ENCODE measurements around the gene CARS2. TPM values are rescaled to one million over a fixed set of nuclear protein-coding genes. Genes with fewer than 3 reads are reported as not detected.
"Not testable (repeated sequence)": the region's sequence is repeated elsewhere in the genome, so short reads cannot be mapped to it uniquely, and the experiment has no call there.

Gene CARS2
- total RNA-seq, 4 donors from 2014 or later, result 22.5 to 34.8 (median 28.0) TPM

GRCh38 chr13:110700186-110700585 is 5.7 kb downstream of the CARS2 start:
- peaks cover 47 to 53% of the 10 kb centered on the region in 2 donors for H3K4me1 ChIP-seq
- peak overlapping the region in 1 of 4 donors; percentile 89 for H3K27ac ChIP-seq
- ATAC-seq, result no peak
- peaks cover 0 to 41% of the 10 kb centered on the region in 2 donors for H3K36me3 ChIP-seq
- in situ Hi-C loops (cut with MboI; ENCODE audit: low sequenced_read_pairs in 4 of 4), result loop anchor here in 3 of 4 donors (10.0 to 25.0 kb wide), 3 partner anchors 75 to 215 kb away; partner anchors contain the start of gene ANKRD10 (in 3 of the 3)
- intact Hi-C loops (cut with DNase I; ENCODE audit: low total_unique reads), result no loop called here
- H3K4me3 ChIP-seq, result no peak overlapping the region
- no peaks in the 10 kb centered on the region for H3K27me3 ChIP-seq
- no peaks in the 10 kb centered on the region for H3K9me3 ChIP-seq
- no peak for TF ChIP-seq POLR2A (IDR thresholded peaks at IDR 0.05)
- no peak for TF ChIP-seq CTCF (IDR thresholded peaks at IDR 0.05 in 4 of 5, conservative IDR thresholded peaks at IDR 0.05 in 1 of 5)
- DNase-seq, result no peak

GRCh38 chr13:110699148-110700145 is 6.5 kb downstream of the CARS2 start:
- Histone ChIP-seq H3K4me3 (no peak overlapping the region), H3K36me3 (peaks cover 0 to 45% of the 10 kb centered on the region in 2 donors), H3K27ac (peak overlapping the region in 1 of 4 donors; percentile 89), H3K4me1 (peaks cover 41 to 45% of the 10 kb centered on the region in 2 donors), H3K27me3 (no peaks in the 10 kb centered on the region), H3K9me3 (no peaks in the 10 kb centered on the region)
- intact Hi-C loops (cut with DNase I; ENCODE audit: low total_unique reads), result no loop called here
- in situ Hi-C loops (cut with MboI; ENCODE audit: low sequenced_read_pairs in 4 of 4), result loop anchor here in 3 of 4 donors (10.0 to 25.0 kb wide), 4 partner anchors 75 to 215 kb away; partner anchors contain the start of gene ANKRD10 (in 3 of the 3)
- TF ChIP-seq POLR2A (IDR thresholded peaks at IDR 0.05) (no peak), CTCF (IDR thresholded peaks at IDR 0.05 in 4 of 5, conservative IDR thresholded peaks at IDR 0.05 in 1 of 5) (no peak)
- no peak for DNase-seq
- ATAC-seq, result no peak

- no peak for DNase-seq
- intact Hi-C loops (cut with DNase I; ENCODE audit: low total_unique reads) (no loop called here), in situ Hi-C loops (cut with MboI; ENCODE audit: low sequenced_read_pairs in 4 of 4) (loop anchor here in 1 of 4 donors (25.0 kb wide), 1 partner anchor 114 kb away; no protein-coding TSS in a partner anchor)
- Histone ChIP-seq H3K4me3 (no peak overlapping the region), H3K27me3 (no peaks in the 10 kb centered on the region), H3K27ac (no peak overlapping the region), H3K4me1 (peaks cover 34 to 38% of the 10 kb centered on the region in 2 donors), H3K36me3 (peaks cover 0 to 53% of the 10 kb centered on the region in 2 donors), H3K9me3 (no peaks in the 10 kb centered on the region)
- no peak for TF ChIP-seq POLR2A (IDR thresholded peaks at IDR 0.05)
- ATAC-seq, result no peak
Measured at GRCh38 chr13:110698689-110699088, 7.2 kb downstream of the CARS2 start.

- H3K9me3 ChIP-seq, result no peaks in the 10 kb centered on the region
- peak overlapping the region in 1 of 4 donors; percentile 20 for H3K27ac ChIP-seq
- intact Hi-C loops (cut with DNase I; ENCODE audit: low total_unique reads), result no loop called here
- no peak for DNase-seq
- H3K36me3 ChIP-seq, result peaks cover 0 to 56% of the 10 kb centered on the region in 2 donors
- no peak for ATAC-seq
- H3K4me1 ChIP-seq, result peaks cover 25 to 29% of the 10 kb centered on the region in 2 donors
- in situ Hi-C loops (cut with MboI; ENCODE audit: low sequenced_read_pairs in 4 of 4), result loop anchor here in 1 of 4 donors (25.0 kb wide), 1 partner anchor 114 kb away; no protein-coding TSS in a partner anchor
- H3K27me3 ChIP-seq, result no peaks in the 10 kb centered on the region
- no peak for TF ChIP-seq POLR2A (IDR thresholded peaks at IDR 0.05)
- TF ChIP-seq CTCF (IDR thresholded peaks at IDR 0.05 in 4 of 5, conservative IDR thresholded peaks at IDR 0.05 in 1 of 5), result no peak
- H3K4me3 ChIP-seq, result no peak overlapping the region
Measured at GRCh38 chr13:110697842-110698241, 8.1 kb downstream of the CARS2 start.

- TF ChIP-seq POLR2A (IDR thresholded peaks at IDR 0.05), result no peak
- TF ChIP-seq CTCF (IDR thresholded peaks at IDR 0.05 in 4 of 5, conservative IDR thresholded peaks at IDR 0.05 in 1 of 5), result no peak
- Histone ChIP-seq H3K4me1 (peaks cover 14 to 19% of the 10 kb centered on the region in 2 donors), H3K27me3 (no peaks in the 10 kb centered on the region), H3K9me3 (no peaks in the 10 kb centered on the region), H3K4me3 (no peak overlapping the region), H3K27ac (no peak overlapping the region), H3K36me3 (peaks cover 0 to 56% of the 10 kb centered on the region in 2 donors)
- in situ Hi-C loops (cut with MboI; ENCODE audit: low sequenced_read_pairs in 4 of 4), result loop anchor here in 1 of 4 donors (25.0 kb wide), 1 partner anchor 116 kb away; no protein-coding TSS in a partner anchor
- DNase-seq, result no peak
- ATAC-seq, result no peak
- intact Hi-C loops (cut with DNase I; ENCODE audit: low total_unique reads), result no loop called here
Measured at GRCh38 chr13:110696776-110697175, 9.1 kb downstream of the CARS2 start.

- H3K9me3 ChIP-seq; H3K27me3 ChIP-seq; intact Hi-C loops (cut with DNase I; ENCODE audit: low total_unique reads); ATAC-seq; DNase-seq; H3K4me3 ChIP-seq; H3K27ac ChIP-seq: not testable (repeated sequence)
- H3K36me3 ChIP-seq, result peaks cover 0 to 52% of the 10 kb centered on the region in 2 donors
- peaks cover 8 to 12% of the 10 kb centered on the region in 2 donors for H3K4me1 ChIP-seq
- in situ Hi-C loops (cut with MboI; ENCODE audit: low sequenced_read_pairs in 4 of 4), result loop anchor here in 1 of 4 donors (25.0 kb wide), 1 partner anchor 117 kb away; no protein-coding TSS in a partner anchor
Measured at GRCh38 chr13:110695774-110696173, 10.1 kb downstream of the CARS2 start.
